ENCODE data around the gene LPAR2.
A peak's percentile ranks its signal among the peaks of the same experiment; 100 is the strongest.

The LPAR2 gene

DNA sequence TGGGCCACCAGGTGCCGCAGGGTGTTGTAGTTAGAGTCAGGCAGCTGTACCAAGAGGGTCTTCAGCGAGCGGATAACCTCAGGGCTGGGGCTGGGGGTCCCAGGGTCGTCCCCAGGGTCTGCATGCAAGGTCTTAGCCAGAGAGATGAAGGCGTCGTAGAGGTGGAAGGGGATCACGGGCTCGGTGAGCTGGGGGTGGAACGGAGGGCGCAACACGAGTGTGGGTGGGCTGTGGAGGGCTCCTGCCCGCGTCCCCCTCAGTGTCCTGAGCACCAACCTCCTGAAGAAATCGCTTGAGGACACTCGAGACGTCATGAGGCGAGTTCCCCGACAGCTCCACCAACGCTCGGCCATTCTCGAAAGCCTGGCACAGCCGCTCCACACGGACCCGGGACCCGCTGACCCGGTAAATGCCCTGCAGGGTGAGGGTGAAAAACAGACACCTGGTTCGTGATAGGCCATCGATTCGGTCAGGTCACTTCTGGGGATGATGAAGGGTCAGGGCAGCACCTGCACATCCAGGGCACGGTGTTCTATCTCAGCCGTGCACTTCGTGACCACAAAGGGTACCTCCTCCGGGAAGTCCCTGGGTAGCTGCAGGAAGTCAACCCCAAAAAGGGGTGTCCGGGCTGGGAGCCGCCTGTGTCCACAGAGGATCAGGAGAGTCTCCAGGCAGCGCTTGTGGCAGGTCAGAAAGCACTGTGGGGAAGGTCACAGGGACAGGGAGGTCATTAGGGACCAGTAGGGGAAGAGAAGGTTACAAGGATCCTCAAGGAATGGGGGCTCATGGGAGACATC is 6.7 kb upstream of the LPAR2 start:
- Mint-ChIP-seq H3K27me3 (no peaks in the 10 kb centered on the region), H3K27ac (ENCODE audit: low read depth) (peak overlapping the region; percentile 80), H3K9me3 (no peaks in the 10 kb centered on the region), H3K4me3 (no peak overlapping the region), H3K36me3 (ENCODE audit: insufficient read depth) (peaks cover 73% of the 10 kb centered on the region), H3K4me1 (peaks cover 28% of the 10 kb centered on the region)
- ATAC-seq (replicated peaks; ENCODE audit: extremely low read depth, poor library complexity, severe bottlenecking) (no peak), DNase-seq (ENCODE audit: low spot score in 2 of 2) (no peak)

GRCh38 chr19:19633711-19634515 is 5.9 kb upstream of the LPAR2 start:
- no peak for DNase-seq (ENCODE audit: low spot score in 2 of 2)
- Mint-ChIP-seq H3K27me3 (no peaks in the 10 kb centered on the region), H3K4me3 (no peak overlapping the region), H3K27ac (ENCODE audit: low read depth) (peak overlapping the region; percentile 80), H3K36me3 (ENCODE audit: insufficient read depth) (peaks cover 67% of the 10 kb centered on the region), H3K9me3 (no peaks in the 10 kb centered on the region), H3K4me1 (peaks cover 29% of the 10 kb centered on the region)
- no peak for ATAC-seq (replicated peaks; ENCODE audit: extremely low read depth, poor library complexity, severe bottlenecking)

GRCh38 chr19:19632661-19633060 is 4.6 kb upstream of the LPAR2 start:
- H3K27ac Mint-ChIP-seq (ENCODE audit: low read depth): peak overlapping the region; percentile 66
- H3K9me3 Mint-ChIP-seq: no peaks in the 10 kb centered on the region

GRCh38 chr19:19631346-19631745 is 3.3 kb upstream of the LPAR2 start:
- H3K9me3 Mint-ChIP-seq: no peaks in the 10 kb centered on the region
- no peak for DNase-seq (ENCODE audit: low spot score in 2 of 2)
- H3K27ac Mint-ChIP-seq (ENCODE audit: low read depth): no peak overlapping the region
- ATAC-seq (replicated peaks; ENCODE audit: extremely low read depth, poor library complexity, severe bottlenecking): no peak
- H3K27me3 Mint-ChIP-seq: no peaks in the 10 kb centered on the region
- peaks cover 43% of the 10 kb centered on the region for H3K4me1 Mint-ChIP-seq
- H3K4me3 Mint-ChIP-seq: no peak overlapping the region
- peaks cover 58% of the 10 kb centered on the region for H3K36me3 Mint-ChIP-seq (ENCODE audit: insufficient read depth)

More at GRCh38 chr19:19632661-19633060, 4.6 kb upstream of the LPAR2 start:
- DNase-seq (ENCODE audit: low spot score in 2 of 2): no peak
- no peak overlapping the region for H3K4me3 Mint-ChIP-seq
- H3K36me3 Mint-ChIP-seq (ENCODE audit: insufficient read depth): peaks cover 64% of the 10 kb centered on the region
- H3K27me3 Mint-ChIP-seq: no peaks in the 10 kb centered on the region
- H3K4me1 Mint-ChIP-seq: peaks cover 30% of the 10 kb centered on the region
- no peak for ATAC-seq (replicated peaks; ENCODE audit: extremely low read depth, poor library complexity, severe bottlenecking)

DNA sequence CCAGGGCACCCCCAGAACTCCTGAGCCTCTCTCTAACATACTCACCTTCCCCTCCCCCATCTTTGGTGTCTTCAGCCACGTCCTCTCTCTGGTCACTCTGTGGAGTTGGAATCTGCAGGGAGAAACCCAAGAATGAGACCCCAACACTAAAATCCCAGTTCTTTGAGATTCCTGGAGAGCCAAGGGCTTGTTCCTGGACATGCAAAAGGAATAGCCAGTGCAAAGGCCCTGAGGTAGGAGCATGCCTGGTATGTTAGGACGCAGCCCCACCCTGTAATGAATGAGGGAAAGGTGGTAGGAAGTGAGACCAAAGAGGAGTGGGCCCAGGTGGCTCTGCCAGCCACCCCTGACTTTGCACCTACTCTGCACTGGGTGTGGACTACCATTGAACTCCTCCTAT is 2.4 kb upstream of the LPAR2 start:
- Mint-ChIP-seq H3K27me3 (no peaks in the 10 kb centered on the region), H3K9me3 (no peaks in the 10 kb centered on the region), H3K4me1 (peaks cover 45% of the 10 kb centered on the region), H3K27ac (ENCODE audit: low read depth) (no peak overlapping the region), H3K4me3 (no peak overlapping the region), H3K36me3 (ENCODE audit: insufficient read depth) (peaks cover 53% of the 10 kb centered on the region)
- ATAC-seq (replicated peaks; ENCODE audit: extremely low read depth, poor library complexity, severe bottlenecking) (no peak), DNase-seq (ENCODE audit: low spot score in 2 of 2) (no peak)

DNA sequence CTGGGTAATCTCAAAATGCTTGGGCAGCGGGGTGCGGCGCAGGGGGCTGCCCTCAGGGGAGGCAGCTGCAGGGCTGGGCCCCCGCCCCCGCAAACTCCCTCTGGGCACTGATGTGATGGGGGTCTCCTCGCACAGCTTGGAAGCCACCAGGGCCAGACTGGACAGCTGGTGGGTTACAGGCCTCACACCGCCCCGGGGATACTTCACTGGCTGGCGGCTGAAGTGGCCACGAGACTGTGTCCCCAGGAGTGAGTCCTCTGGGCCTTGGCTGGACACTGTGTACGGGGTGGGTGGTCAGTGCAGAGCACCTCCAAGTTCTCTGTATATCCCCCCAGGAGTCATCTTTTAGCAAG is 2.0 kb upstream of the LPAR2 start:
- Mint-ChIP-seq H3K27ac (ENCODE audit: low read depth) (no peak overlapping the region), H3K36me3 (ENCODE audit: insufficient read depth) (peaks cover 51% of the 10 kb centered on the region), H3K4me3 (no peak overlapping the region), H3K9me3 (no peaks in the 10 kb centered on the region), H3K4me1 (peaks cover 41% of the 10 kb centered on the region), H3K27me3 (no peaks in the 10 kb centered on the region)
- no peak for ATAC-seq (replicated peaks; ENCODE audit: extremely low read depth, poor library complexity, severe bottlenecking)
- no peak for DNase-seq (ENCODE audit: low spot score in 2 of 2)

- ATAC-seq (replicated peaks; ENCODE audit: extremely low read depth, poor library complexity, severe bottlenecking) (peak; percentile 19), DNase-seq (ENCODE audit: low spot score in 2 of 2) (peak in 1 of 2 donors; percentile 49)
- Mint-ChIP-seq H3K36me3 (ENCODE audit: insufficient read depth) (peaks cover 42% of the 10 kb centered on the region), H3K9me3 (no peaks in the 10 kb centered on the region), H3K27ac (ENCODE audit: low read depth) (peak overlapping the region; percentile 90), H3K27me3 (no peaks in the 10 kb centered on the region), H3K4me1 (peaks cover 37% of the 10 kb centered on the region), H3K4me3 (peak overlapping the region; percentile 88)
These were observed 598 bp upstream of the LPAR2 start for GRCh38 chr19:19628501-19629134.

GRCh38 chr19:19626516-19627472 is 1.2 kb downstream of the LPAR2 start:
- Mint-ChIP-seq H3K4me1 (peaks cover 34% of the 10 kb centered on the region), H3K27me3 (no peaks in the 10 kb centered on the region), H3K36me3 (ENCODE audit: insufficient read depth) (peaks cover 33% of the 10 kb centered on the region), H3K27ac (ENCODE audit: low read depth) (peak overlapping the region; percentile 95), H3K9me3 (no peaks in the 10 kb centered on the region), H3K4me3 (peak overlapping the region; percentile 88)
- ATAC-seq (replicated peaks; ENCODE audit: extremely low read depth, poor library complexity, severe bottlenecking): no peak
- DNase-seq (ENCODE audit: low spot score in 2 of 2): no peak

DNA sequence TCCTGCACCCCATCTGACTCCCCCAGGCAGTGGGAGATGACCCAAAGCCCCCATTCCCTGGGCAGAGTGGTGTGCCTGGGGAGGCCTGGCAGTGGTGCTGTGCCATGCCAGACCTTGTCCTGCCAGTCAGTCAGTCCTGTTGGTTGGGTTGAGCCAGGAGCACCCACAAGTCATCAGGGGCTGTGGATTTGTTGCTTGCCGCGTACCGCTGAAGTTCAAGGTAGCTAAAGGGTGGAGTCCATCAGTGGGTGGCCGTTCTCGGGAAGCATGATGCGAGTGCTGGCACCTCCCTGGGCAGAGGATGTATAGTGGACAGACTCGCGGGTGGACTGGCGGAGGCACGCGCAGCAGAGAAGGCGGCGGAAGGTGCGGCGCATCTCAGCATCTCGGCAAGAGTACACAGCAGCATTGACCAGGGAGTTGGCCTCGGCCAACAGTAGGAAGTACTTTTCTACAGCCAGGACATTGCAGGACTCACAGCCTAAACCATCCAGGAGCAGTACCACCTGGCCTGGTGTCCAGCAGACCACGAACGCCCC is 3.9 kb downstream of the LPAR2 start:
- H3K27ac Mint-ChIP-seq (ENCODE audit: low read depth): peak overlapping the region; percentile 13
- no peak for DNase-seq (ENCODE audit: low spot score in 2 of 2)
- no peaks in the 10 kb centered on the region for H3K9me3 Mint-ChIP-seq
- no peak for ATAC-seq (replicated peaks; ENCODE audit: extremely low read depth, poor library complexity, severe bottlenecking)
- H3K4me3 Mint-ChIP-seq: no peak overlapping the region
- peaks cover 24% of the 10 kb centered on the region for H3K36me3 Mint-ChIP-seq (ENCODE audit: insufficient read depth)
- no peaks in the 10 kb centered on the region for H3K27me3 Mint-ChIP-seq
- H3K4me1 Mint-ChIP-seq: peaks cover 38% of the 10 kb centered on the region

- H3K27ac Mint-ChIP-seq (ENCODE audit: low read depth): no peak overlapping the region
- ATAC-seq (replicated peaks; ENCODE audit: extremely low read depth, poor library complexity, severe bottlenecking): no peak
These were observed 4.6 kb downstream of the LPAR2 start for GRCh38 chr19:19623383-19623782.

DNA sequence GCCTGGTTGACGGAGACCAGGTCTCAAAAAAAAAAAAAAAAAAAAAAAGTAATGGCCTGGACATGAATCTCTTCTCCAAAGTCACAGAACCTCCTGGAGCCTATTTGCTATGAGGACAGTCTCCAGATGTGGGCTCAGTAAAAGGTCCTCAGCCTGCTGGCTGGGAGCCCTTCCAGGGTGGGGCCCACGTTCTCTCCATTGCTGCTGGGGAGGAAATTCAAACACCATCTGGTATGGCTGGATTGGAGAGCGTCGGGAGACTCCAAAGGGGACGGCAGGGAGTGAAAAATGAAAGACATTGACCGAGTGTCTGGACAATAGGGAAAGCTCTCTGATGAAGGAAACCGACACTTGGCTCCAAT is 8.2 kb downstream of the LPAR2 start:
- Mint-ChIP-seq H3K4me3 (no peak overlapping the region), H3K36me3 (ENCODE audit: insufficient read depth) (peaks cover 25% of the 10 kb centered on the region), H3K9me3 (no peaks in the 10 kb centered on the region), H3K27me3 (no peaks in the 10 kb centered on the region), H3K27ac (ENCODE audit: low read depth) (no peak overlapping the region), H3K4me1 (peaks cover 51% of the 10 kb centered on the region)
- ATAC-seq (replicated peaks; ENCODE audit: extremely low read depth, poor library complexity, severe bottlenecking) (no peak), DNase-seq (ENCODE audit: low spot score in 2 of 2) (no peak)

More at GRCh38 chr19:19623383-19623782, 4.6 kb downstream of the LPAR2 start:
- Mint-ChIP-seq H3K27me3 (no peaks in the 10 kb centered on the region), H3K4me3 (no peak overlapping the region), H3K36me3 (ENCODE audit: insufficient read depth) (peaks cover 22% of the 10 kb centered on the region), H3K4me1 (peaks cover 39% of the 10 kb centered on the region), H3K9me3 (no peaks in the 10 kb centered on the region)
- no peak for DNase-seq (ENCODE audit: low spot score in 2 of 2)

Data from central memory CD8-positive, alpha-beta T cell (primary cell).